B cell (primary cell): Measurements from ENCODE around the gene TBX18. TPM values are rescaled to one million over a fixed set of nuclear protein-coding genes. Genes with fewer than 3 reads are reported as not detected.

ENCODE experiments used
- ATAC-seq: fragments of 200-7000 bp; cut with Tn5 transposase; one replicate; pipeline ENCODE4 v1.10.0; 2021; ENCODE audit warnings: low read depth, mild to moderate bottlenecking, moderate number of reproducible peaks, moderate library complexity
- CTCF ChIA-PET: fragments of 350-600 bp; sonication (Branson Sonifier 250); formaldehyde crosslinking; loops from one replicate; lab custom pipeline; 2021; ENCODE audit warnings: antibody characterized with exemption, inconsistent platforms; lab: Charles Lee
- POLR2A ChIA-PET: fragments of 350-600 bp; sonication (Branson Sonifier 250); formaldehyde crosslinking; loops from one replicate; lab custom pipeline; 2021; ENCODE audit warnings: antibody characterized with exemption; lab: Charles Lee
- DNase-seq: peaks from one replicate; pipeline ENCODE4 v3.0.0; 2013
- H2AFZ ChIP-seq: 2 replicates; pipeline ENCODE4 v1.6.1; 2012; ENCODE audit warnings: mild to moderate bottlenecking, low read depth, low read length; ENCODE audit not compliant: insufficient read depth, poor library complexity, severe bottlenecking
- H3K27ac ChIP-seq, 2 donors: 1 replicate in 1 of 2; 2 replicates in 1 of 2; pipeline ENCODE4 v1.5.1; 2012 to 2013; ENCODE audit warnings: low read length in 2 of 2, mild to moderate bottlenecking in 2 of 2, moderate library complexity in 1 of 2
- H3K27me3 ChIP-seq, 4 experiments: fragments of 200-600 bp in 1 of 4; sonication (generic) in 1 of 4; replicated peaks in 1 of 4; 1 replicate in 2 of 4; 2 replicates in 2 of 4; pipeline versions ENCODE4 v1.6.1 to v1.7.0; 2013 to 2016; ENCODE audit warnings: low read length in 3 of 4, mild to moderate bottlenecking in 2 of 4, mixed read lengths in 1 of 4, moderate library complexity in 1 of 4; ENCODE audit not compliant: insufficient read depth in 4 of 4, control insufficient read depth in 3 of 4; ENCODE audit errors: control extremely low read depth in 1 of 4
- H3K36me3 ChIP-seq, 2 experiments: replicated peaks in 1 of 2; 1 replicate in 1 of 2; 2 replicates in 1 of 2; pipeline versions ENCODE4 v1.6.1 to v1.7.1; 2013; ENCODE audit warnings: low read length in 1 of 2; ENCODE audit not compliant: insufficient read depth in 2 of 2, control insufficient read depth in 1 of 2; ENCODE audit errors: control extremely low read depth in 1 of 2, extremely low read depth in 1 of 2
- H3K4me1 ChIP-seq, 2 donors: fragments of 200-600 bp in 1 of 2; sonication (generic) in 1 of 2; 1 replicate in 1 of 2; 2 replicates in 1 of 2; pipeline versions ENCODE4 v1.5.1 to v1.6.1; 2013 to 2017; ENCODE audit warnings: low read length in 2 of 2; ENCODE audit not compliant: control insufficient read depth in 2 of 2, insufficient read depth in 2 of 2
- H3K4me2 ChIP-seq: replicated peaks from 2 replicates; pipeline ENCODE3; 2012; ENCODE audit warnings: mild to moderate bottlenecking, low read depth, low read length; ENCODE audit not compliant: poor library complexity, severe bottlenecking
- H3K4me3 ChIP-seq, 5 experiments: fragments of 200-600 bp in 1 of 5; sonication (generic) in 1 of 5; 1 replicate in 3 of 5; 2 replicates in 2 of 5; pipeline versions ENCODE4 v1.5.1 to v1.7.0; 2011 to 2016; ENCODE audit warnings: low read length in 4 of 5, mild to moderate bottlenecking in 4 of 5, low read depth in 2 of 5, control low read depth in 1 of 5, moderate library complexity in 1 of 5; ENCODE audit not compliant: insufficient read depth in 1 of 5; ENCODE audit errors: control extremely low read depth in 1 of 5, extremely low read depth in 1 of 5
- H3K79me2 ChIP-seq: fragments of 200-600 bp; sonication (generic); one replicate; pipeline ENCODE4 v1.6.0; 2016; ENCODE audit warnings: low read length; ENCODE audit not compliant: control insufficient read depth, insufficient read depth
- H3K9ac ChIP-seq: fragments of 200-600 bp; sonication (generic); 2 replicates; pipeline ENCODE4 v1.6.1; 2017; ENCODE audit warnings: mild to moderate bottlenecking, low read length, moderate library complexity
- H3K9me3 ChIP-seq, 3 donors: one replicate each; pipeline versions ENCODE4 v1.6.1 to v1.7.1; 2013; ENCODE audit warnings: low read length in 2 of 3; ENCODE audit not compliant: control insufficient read depth in 2 of 3, insufficient read depth in 1 of 3; ENCODE audit errors: control extremely low read depth in 1 of 3
- H4K20me1 ChIP-seq: 2 replicates; pipeline ENCODE4 v1.6.0; 2012; ENCODE audit warnings: mild to moderate bottlenecking, low read length; ENCODE audit not compliant: insufficient read depth, control insufficient read depth, poor library complexity, severe bottlenecking
- H3K27ac Mint-ChIP-seq: one replicate; pipeline ENCODE4 v1.8.0; 2021; ENCODE audit warnings: mixed read lengths
- H3K27me3 Mint-ChIP-seq: one replicate; pipeline ENCODE4 v1.8.0; 2021; ENCODE audit warnings: mixed read lengths
- H3K4me1 Mint-ChIP-seq: one replicate; pipeline ENCODE4 v1.8.0; 2021; ENCODE audit warnings: mixed read lengths
- H3K4me3 Mint-ChIP-seq: one replicate; pipeline ENCODE4 v1.8.0; 2021; ENCODE audit warnings: mixed read lengths
- H3K9me3 Mint-ChIP-seq: one replicate; pipeline ENCODE4 v1.8.0; 2022; ENCODE audit warnings: mixed read lengths; ENCODE audit not compliant: insufficient read depth
- EZH2 ChIP-seq: IDR thresholded peaks from 2 replicates; pipeline ENCODE4 v1.6.1; 2012; ENCODE audit warnings: borderline replicate concordance, low read depth, mild to moderate bottlenecking, moderate library complexity, low read length; ENCODE audit not compliant: insufficient read depth, poor library complexity, severe bottlenecking
- WGBS: methylation state at CpG from one replicate; pipeline ENCODE4 v1.1.5; 2013; ENCODE audit warnings: missing lambda C conversion rate; ENCODE audit not compliant: insufficient coverage; 5-methylcytosine and 5-hydroxymethylcytosine counted together
- intact Hi-C: fragments of 100-400 bp; cut with micrococcal nuclease; formaldehyde crosslinking; loops from one replicate; pipeline ENCODE4 v1.10.0; 2022
- polyA plus RNA-seq: library from polyadenylated mRNA; depleted of rRNA; stranded (reverse); fragments of >200 nt; gene quantifications from 2 replicates; pipeline ENCODE4 v1.2.3, GENCODE V29; 2012
- total RNA-seq, 2 donors: library from RNA; stranded (reverse); fragments of 120-200 nt in 1 of 2; gene quantifications; 1 replicate in 1 of 2; 2 replicates in 1 of 2; pipeline versions ENCODE4 v1.2.3 to v1.2.4, GENCODE V29; 2013 to 2022
- TF ChIP-seq, protein P1 (sequence below): fragments of 200-600 bp; IDR thresholded peaks from one replicate; pipeline ENCODE4 v1.8.0; 2022; ENCODE audit warnings: antibody characterized with exemption, mild to moderate bottlenecking

The TBX18 gene
- total and polyA plus RNA-seq, 2 donors (not counting 1 experiment from before 2014, with no cell fraction given), result not detected

- H3K9me3 Mint-ChIP-seq, result no peaks in the 10 kb centered on the region
- no peaks in the 10 kb centered on the region for H3K4me1 ChIP-seq
- no peak overlapping the region for H3K27ac Mint-ChIP-seq
- no peaks in the 10 kb centered on the region for H3K27me3 Mint-ChIP-seq
- WGBS, result 60% methylated on average over 2 of the region's 2 CpGs
- H2AFZ ChIP-seq, result no peak overlapping the region
- peaks cover 0 to 3% (median 0%) of the 10 kb centered on the region in 3 donors for H3K9me3 ChIP-seq
- no peak overlapping the region for H3K27ac ChIP-seq
- H3K4me1 Mint-ChIP-seq, result no peaks in the 10 kb centered on the region
- H3K79me2 ChIP-seq, result no peaks in the 10 kb centered on the region
- no peak for DNase-seq
- no peak overlapping the region for H3K4me3 Mint-ChIP-seq
- POLR2A ChIA-PET, result no interaction called here
- no peak overlapping the region for H3K9ac ChIP-seq
- H3K27me3 ChIP-seq, result no peaks in the 10 kb centered on the region
- no peaks in the 10 kb centered on the region for H3K36me3 ChIP-seq
- no peak overlapping the region for H3K4me3 ChIP-seq
- no peaks in the 10 kb centered on the region for H4K20me1 ChIP-seq
- no peak overlapping the region for H3K4me2 ChIP-seq
- intact Hi-C loops, result no loop called here
- CTCF ChIA-PET, result no interaction called here
- ATAC-seq, result no peak
- TF ChIP-seq EZH2, result no peak
These were observed 30.5 kb downstream of the TBX18 start for GRCh38 chr6:84733889-84734288.

GRCh38 chr6:84731901-84732300 is 32.5 kb downstream of the TBX18 start:
- Histone ChIP-seq H3K27ac (no peak overlapping the region), H3K9me3 (peaks cover 0 to under 1% (median 0%) of the 10 kb centered on the region in 3 donors), H3K4me2 (no peak overlapping the region), H3K27me3 (no peaks in the 10 kb centered on the region), H3K36me3 (no peaks in the 10 kb centered on the region), H2AFZ (no peak overlapping the region), H3K4me3 (no peak overlapping the region), H3K4me1 (no peaks in the 10 kb centered on the region), H4K20me1 (no peaks in the 10 kb centered on the region), H3K79me2 (no peaks in the 10 kb centered on the region), H3K9ac (no peak overlapping the region)
- ATAC-seq, result no peak
- no peak for DNase-seq
- H3K9me3 Mint-ChIP-seq, result no peaks in the 10 kb centered on the region
- TF ChIP-seq, protein P1, sequence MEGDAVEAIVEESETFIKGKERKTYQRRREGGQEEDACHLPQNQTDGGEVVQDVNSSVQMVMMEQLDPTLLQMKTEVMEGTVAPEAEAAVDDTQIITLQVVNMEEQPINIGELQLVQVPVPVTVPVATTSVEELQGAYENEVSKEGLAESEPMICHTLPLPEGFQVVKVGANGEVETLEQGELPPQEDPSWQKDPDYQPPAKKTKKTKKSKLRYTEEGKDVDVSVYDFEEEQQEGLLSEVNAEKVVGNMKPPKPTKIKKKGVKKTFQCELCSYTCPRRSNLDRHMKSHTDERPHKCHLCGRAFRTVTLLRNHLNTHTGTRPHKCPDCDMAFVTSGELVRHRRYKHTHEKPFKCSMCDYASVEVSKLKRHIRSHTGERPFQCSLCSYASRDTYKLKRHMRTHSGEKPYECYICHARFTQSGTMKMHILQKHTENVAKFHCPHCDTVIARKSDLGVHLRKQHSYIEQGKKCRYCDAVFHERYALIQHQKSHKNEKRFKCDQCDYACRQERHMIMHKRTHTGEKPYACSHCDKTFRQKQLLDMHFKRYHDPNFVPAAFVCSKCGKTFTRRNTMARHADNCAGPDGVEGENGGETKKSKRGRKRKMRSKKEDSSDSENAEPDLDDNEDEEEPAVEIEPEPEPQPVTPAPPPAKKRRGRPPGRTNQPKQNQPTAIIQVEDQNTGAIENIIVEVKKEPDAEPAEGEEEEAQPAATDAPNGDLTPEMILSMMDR, result no peak
- no peak for TF ChIP-seq EZH2
- no peaks in the 10 kb centered on the region for H3K27me3 Mint-ChIP-seq
- CTCF ChIA-PET, result no interaction called here
- intact Hi-C loops, result no loop called here
- H3K27ac Mint-ChIP-seq, result no peak overlapping the region
- POLR2A ChIA-PET, result no interaction called here
- H3K4me1 Mint-ChIP-seq, result no peaks in the 10 kb centered on the region
- H3K4me3 Mint-ChIP-seq, result no peak overlapping the region
